ENCODE measurements around the gene ACOXL.
A peak's percentile ranks its signal among the peaks of the same experiment; 100 is the strongest.
"Not testable (repeated sequence)": the region's sequence is repeated elsewhere in the genome, so short reads cannot be mapped to it uniquely, and the experiment has no call there.

The ACOXL gene

DNA sequence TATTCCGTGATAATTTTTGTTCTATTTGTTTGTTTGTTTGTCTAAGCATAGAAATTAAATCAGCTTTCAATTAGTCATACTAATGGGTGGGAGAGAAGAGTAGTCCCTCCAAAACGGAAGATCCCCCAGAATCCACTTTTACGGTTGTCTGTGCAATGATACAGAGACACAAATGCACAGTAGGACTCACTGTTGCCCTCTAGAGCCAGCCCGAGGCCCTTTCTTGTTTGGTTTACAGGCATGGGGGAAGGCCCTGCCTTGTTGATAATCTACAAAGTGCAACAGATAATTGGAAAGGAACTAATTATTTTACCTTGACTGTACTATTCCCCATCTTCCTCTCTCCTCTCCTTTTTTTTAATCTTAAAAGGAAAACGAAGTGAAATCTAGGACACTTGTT, 121.1 kb downstream of the ACOXL start:
- Histone ChIP-seq H3K4me3 (ENCODE audit: low read depth, low read length, poor library complexity, severe bottlenecking) (no peak overlapping the region), H3K4me2 (ENCODE audit: low read length) (no peak overlapping the region), H2AFZ (ENCODE audit: low read length) (no peak overlapping the region), H3K4me1 (ENCODE audit: insufficient read depth, low read length, severe bottlenecking) (peaks cover under 1% of the 10 kb centered on the region), H4K20me1 (ENCODE audit: insufficient read depth, low read length) (no peaks in the 10 kb centered on the region), H3K27me3 (ENCODE audit: insufficient read depth, low read length) (no peaks in the 10 kb centered on the region), H3F3A (ENCODE audit: insufficient read depth, low read length) (no peaks in the 10 kb centered on the region), H3K9me3 (ENCODE audit: low read length) (no peaks in the 10 kb centered on the region), H3K79me2 (ENCODE audit: insufficient read depth, low read length) (no peaks in the 10 kb centered on the region), H3K27ac (ENCODE audit: low read depth, low read length, poor library complexity, severe bottlenecking) (no peak overlapping the region), H3K36me3 (ENCODE audit: insufficient read depth, low read length) (no peaks in the 10 kb centered on the region), H3K9me2 (ENCODE audit: low read depth, low read length) (no peaks in the 10 kb centered on the region), H3K9ac (ENCODE audit: low read length) (no peak overlapping the region)
- TF ChIP-seq, protein P1, sequence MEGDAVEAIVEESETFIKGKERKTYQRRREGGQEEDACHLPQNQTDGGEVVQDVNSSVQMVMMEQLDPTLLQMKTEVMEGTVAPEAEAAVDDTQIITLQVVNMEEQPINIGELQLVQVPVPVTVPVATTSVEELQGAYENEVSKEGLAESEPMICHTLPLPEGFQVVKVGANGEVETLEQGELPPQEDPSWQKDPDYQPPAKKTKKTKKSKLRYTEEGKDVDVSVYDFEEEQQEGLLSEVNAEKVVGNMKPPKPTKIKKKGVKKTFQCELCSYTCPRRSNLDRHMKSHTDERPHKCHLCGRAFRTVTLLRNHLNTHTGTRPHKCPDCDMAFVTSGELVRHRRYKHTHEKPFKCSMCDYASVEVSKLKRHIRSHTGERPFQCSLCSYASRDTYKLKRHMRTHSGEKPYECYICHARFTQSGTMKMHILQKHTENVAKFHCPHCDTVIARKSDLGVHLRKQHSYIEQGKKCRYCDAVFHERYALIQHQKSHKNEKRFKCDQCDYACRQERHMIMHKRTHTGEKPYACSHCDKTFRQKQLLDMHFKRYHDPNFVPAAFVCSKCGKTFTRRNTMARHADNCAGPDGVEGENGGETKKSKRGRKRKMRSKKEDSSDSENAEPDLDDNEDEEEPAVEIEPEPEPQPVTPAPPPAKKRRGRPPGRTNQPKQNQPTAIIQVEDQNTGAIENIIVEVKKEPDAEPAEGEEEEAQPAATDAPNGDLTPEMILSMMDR (IDR thresholded peaks at IDR 0.05; ENCODE audit: low read length), result peak; percentile 63
- no peak for TF ChIP-seq EZH2 (IDR thresholded peaks at IDR 0.05; ENCODE audit: borderline replicate concordance, low read length)

DNA sequence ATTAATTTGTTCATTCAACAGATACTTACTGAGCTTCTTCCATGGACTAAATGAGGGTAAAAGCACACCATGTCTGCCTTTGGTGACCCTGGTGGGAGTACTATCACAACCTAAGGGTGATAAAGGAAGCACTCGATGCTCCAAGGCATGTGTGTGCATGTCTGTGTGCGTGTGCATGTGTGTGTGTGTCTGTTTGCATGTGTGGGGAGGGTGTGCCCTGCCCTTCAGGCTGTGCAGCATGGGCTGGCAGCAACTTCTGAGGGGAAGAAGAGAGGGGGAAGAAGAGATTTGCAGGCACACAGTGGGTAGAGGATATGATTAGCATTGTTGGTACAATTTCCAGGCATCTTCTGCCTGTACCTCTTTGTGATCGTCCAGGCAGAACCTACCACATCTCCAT, 121.6 kb downstream of the ACOXL start:
- Histone ChIP-seq H3K4me2 (ENCODE audit: low read length) (no peak overlapping the region), H3K36me3 (ENCODE audit: insufficient read depth, low read length) (no peaks in the 10 kb centered on the region)
- TF ChIP-seq, protein P1 (IDR thresholded peaks at IDR 0.05; ENCODE audit: low read length), result no peak
- no peak for TF ChIP-seq EZH2 (IDR thresholded peaks at IDR 0.05; ENCODE audit: borderline replicate concordance, low read length)

DNA sequence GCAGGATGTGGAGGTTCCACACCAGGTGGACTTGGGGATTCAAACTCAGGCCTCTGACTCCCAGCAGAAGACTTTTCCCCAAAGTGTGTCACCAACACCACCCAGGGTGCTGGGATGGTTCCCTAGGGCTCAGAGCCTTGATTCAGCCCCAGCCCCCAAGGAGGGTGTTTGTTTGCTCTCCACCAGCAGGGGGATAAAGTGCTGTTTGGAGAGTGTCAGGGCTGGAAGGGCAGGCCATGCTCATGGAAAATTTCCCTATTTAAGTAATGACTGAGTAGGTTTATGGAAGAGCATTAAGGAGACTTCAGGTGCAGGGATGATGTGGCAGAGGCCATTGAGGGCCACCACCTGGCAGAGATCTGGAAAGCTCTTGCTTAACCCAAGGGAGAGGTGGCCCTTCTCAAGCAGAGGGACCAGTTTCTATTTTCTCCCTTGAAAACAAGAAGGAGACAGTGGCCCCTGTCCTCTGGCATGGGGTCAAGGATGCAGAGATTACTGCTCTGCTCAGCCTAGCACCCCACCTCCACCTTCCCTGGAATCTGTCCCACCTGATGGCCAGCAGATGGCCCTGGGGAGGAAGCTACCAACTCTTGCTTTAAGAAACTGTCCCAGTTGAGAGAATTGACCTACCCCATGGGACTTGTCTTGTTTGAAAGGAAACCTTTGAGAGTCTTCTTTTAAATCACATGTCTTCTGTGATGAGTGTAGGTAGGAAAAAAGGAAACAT, 122.1 kb downstream of the ACOXL start:
- Histone ChIP-seq H3F3A (ENCODE audit: insufficient read depth, low read length) (no peaks in the 10 kb centered on the region), H3K4me2 (ENCODE audit: low read length) (no peak overlapping the region), H3K9me2 (ENCODE audit: low read depth, low read length) (no peaks in the 10 kb centered on the region), H2AFZ (ENCODE audit: low read length) (no peak overlapping the region), H3K4me3 (ENCODE audit: low read depth, low read length, poor library complexity, severe bottlenecking) (no peak overlapping the region), H3K79me2 (ENCODE audit: insufficient read depth, low read length) (no peaks in the 10 kb centered on the region), H3K9me3 (ENCODE audit: low read length) (no peaks in the 10 kb centered on the region), H4K20me1 (ENCODE audit: insufficient read depth, low read length) (no peaks in the 10 kb centered on the region), H3K27ac (ENCODE audit: low read depth, low read length, poor library complexity, severe bottlenecking) (no peak overlapping the region), H3K4me1 (ENCODE audit: insufficient read depth, low read length, severe bottlenecking) (peaks cover 11% of the 10 kb centered on the region), H3K27me3 (ENCODE audit: insufficient read depth, low read length) (peaks cover 6% of the 10 kb centered on the region; the same call in 1 of the 2 replicates), H3K36me3 (ENCODE audit: insufficient read depth, low read length) (no peaks in the 10 kb centered on the region), H3K9ac (ENCODE audit: low read length) (no peak overlapping the region)
- TF ChIP-seq EZH2 (IDR thresholded peaks at IDR 0.05; ENCODE audit: borderline replicate concordance, low read length), result no peak
- TF ChIP-seq, protein P1 (IDR thresholded peaks at IDR 0.05; ENCODE audit: low read length), result peak; percentile 34; the same call in 1 of the 2 replicates

More for the DNA sequence above, 121.6 kb downstream of the ACOXL start:
- H3K4me3 ChIP-seq (ENCODE audit: low read depth, low read length, poor library complexity, severe bottlenecking), result no peak overlapping the region
- H3F3A ChIP-seq (ENCODE audit: insufficient read depth, low read length), result no peaks in the 10 kb centered on the region
- no peak overlapping the region for H3K9ac ChIP-seq (ENCODE audit: low read length)
- no peaks in the 10 kb centered on the region for H3K9me3 ChIP-seq (ENCODE audit: low read length)
- H3K4me1 ChIP-seq (ENCODE audit: insufficient read depth, low read length, severe bottlenecking), result peaks cover 5% of the 10 kb centered on the region
- no peaks in the 10 kb centered on the region for H4K20me1 ChIP-seq (ENCODE audit: insufficient read depth, low read length)
- no peak overlapping the region for H3K27ac ChIP-seq (ENCODE audit: low read depth, low read length, poor library complexity, severe bottlenecking)
- no peak overlapping the region for H2AFZ ChIP-seq (ENCODE audit: low read length)
- no peaks in the 10 kb centered on the region for H3K79me2 ChIP-seq (ENCODE audit: insufficient read depth, low read length)
- peaks cover under 1% of the 10 kb centered on the region; the same call in 1 of the 2 replicates for H3K27me3 ChIP-seq (ENCODE audit: insufficient read depth, low read length)
- no peaks in the 10 kb centered on the region for H3K9me2 ChIP-seq (ENCODE audit: low read depth, low read length)

GRCh38 chr2:110855841-110856240, 123.5 kb downstream of the ACOXL start:
- H3K4me2 ChIP-seq (ENCODE audit: low read length); H3K27me3 ChIP-seq (ENCODE audit: insufficient read depth, low read length): not testable (repeated sequence)

More at GRCh38 chr2:110855841-110856240, 123.5 kb downstream of the ACOXL start:
- not testable (repeated sequence) for H3K36me3 ChIP-seq (ENCODE audit: insufficient read depth, low read length); H3K79me2 ChIP-seq (ENCODE audit: insufficient read depth, low read length); H3K27ac ChIP-seq (ENCODE audit: low read depth, low read length, poor library complexity, severe bottlenecking); H3K9ac ChIP-seq (ENCODE audit: low read length); H3F3A ChIP-seq (ENCODE audit: insufficient read depth, low read length); H2AFZ ChIP-seq (ENCODE audit: low read length); H3K9me2 ChIP-seq (ENCODE audit: low read depth, low read length); H3K9me3 ChIP-seq (ENCODE audit: low read length); H3K4me3 ChIP-seq (ENCODE audit: low read depth, low read length, poor library complexity, severe bottlenecking); H4K20me1 ChIP-seq (ENCODE audit: insufficient read depth, low read length)
- peaks cover 14% of the 10 kb centered on the region for H3K4me1 ChIP-seq (ENCODE audit: insufficient read depth, low read length, severe bottlenecking)
